ENCODE measurements around the gene CRADD.

- TF ChIP-seq CTCF (IDR thresholded peaks at IDR 0.05) (no peak), POLR2A (IDR thresholded peaks at IDR 0.05) (no peak)
Measured at GRCh38 chr12:93943780-93944179, 266.6 kb downstream of the CRADD start.

All from body of pancreas (tissue), 4 donors.